ENCODE measurements around the gene RAP1B.

The RAP1B gene

DNA sequence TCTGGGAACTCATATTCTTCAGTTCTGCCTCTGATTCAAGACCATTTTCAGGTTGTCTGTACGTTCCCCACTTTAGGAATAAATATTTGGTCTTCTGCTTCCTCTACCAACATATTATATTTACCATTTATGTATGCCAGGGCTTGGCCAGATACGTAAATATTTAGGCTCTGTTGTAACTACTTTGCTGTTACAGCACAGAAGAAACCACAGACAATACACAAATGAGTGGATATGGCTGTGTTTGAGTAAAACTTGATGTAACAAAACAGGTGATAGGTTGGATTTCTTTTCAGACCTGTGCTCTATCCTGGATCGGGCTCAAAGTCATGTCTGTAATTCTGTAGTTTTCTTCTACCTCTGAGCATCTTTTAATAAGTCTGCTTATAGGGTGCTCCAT lies 37.5 kb downstream of the RAP1B start:
- H3F3A ChIP-seq (ENCODE audit: low read depth): no peaks in the 10 kb centered on the region
- no peak overlapping the region for H3K4me2 ChIP-seq (ENCODE audit: low read depth, low read length, poor library complexity, severe bottlenecking)
- H3K9me2 ChIP-seq (replicated peaks; ENCODE audit: low read depth, low read length): no peaks in the 10 kb centered on the region
- no peaks in the 10 kb centered on the region for H3K27me3 ChIP-seq (ENCODE audit: insufficient read depth, low read length, poor library complexity, severe bottlenecking)
- peaks cover 92% of the 10 kb centered on the region for H3K79me2 ChIP-seq (ENCODE audit: insufficient read depth, low read length)
- no peak overlapping the region for H3K4me3 ChIP-seq (ENCODE audit: low read length, poor library complexity, severe bottlenecking)
- H3K4me1 ChIP-seq (ENCODE audit: insufficient read depth, low read length, poor library complexity, severe bottlenecking): no peaks in the 10 kb centered on the region
- TF ChIP-seq EZH2phosphoT487 (IDR thresholded peaks at IDR 0.05; ENCODE audit: borderline replicate concordance): no peak
- TF ChIP-seq, protein P1, sequence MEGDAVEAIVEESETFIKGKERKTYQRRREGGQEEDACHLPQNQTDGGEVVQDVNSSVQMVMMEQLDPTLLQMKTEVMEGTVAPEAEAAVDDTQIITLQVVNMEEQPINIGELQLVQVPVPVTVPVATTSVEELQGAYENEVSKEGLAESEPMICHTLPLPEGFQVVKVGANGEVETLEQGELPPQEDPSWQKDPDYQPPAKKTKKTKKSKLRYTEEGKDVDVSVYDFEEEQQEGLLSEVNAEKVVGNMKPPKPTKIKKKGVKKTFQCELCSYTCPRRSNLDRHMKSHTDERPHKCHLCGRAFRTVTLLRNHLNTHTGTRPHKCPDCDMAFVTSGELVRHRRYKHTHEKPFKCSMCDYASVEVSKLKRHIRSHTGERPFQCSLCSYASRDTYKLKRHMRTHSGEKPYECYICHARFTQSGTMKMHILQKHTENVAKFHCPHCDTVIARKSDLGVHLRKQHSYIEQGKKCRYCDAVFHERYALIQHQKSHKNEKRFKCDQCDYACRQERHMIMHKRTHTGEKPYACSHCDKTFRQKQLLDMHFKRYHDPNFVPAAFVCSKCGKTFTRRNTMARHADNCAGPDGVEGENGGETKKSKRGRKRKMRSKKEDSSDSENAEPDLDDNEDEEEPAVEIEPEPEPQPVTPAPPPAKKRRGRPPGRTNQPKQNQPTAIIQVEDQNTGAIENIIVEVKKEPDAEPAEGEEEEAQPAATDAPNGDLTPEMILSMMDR (conservative IDR thresholded peaks at IDR 0.05; ENCODE audit: low read length): no peak
- H4K20me1 ChIP-seq (ENCODE audit: insufficient read depth, low read length, poor library complexity, severe bottlenecking): peaks cover 84% of the 10 kb centered on the region
- no peaks in the 10 kb centered on the region for H3K9me3 ChIP-seq (ENCODE audit: insufficient read depth, low read depth, low read length)
- H2AFZ ChIP-seq (ENCODE audit: low read length): no peak overlapping the region
- H3K36me3 ChIP-seq (ENCODE audit: insufficient read depth, low read length): peaks cover 63% of the 10 kb centered on the region; the same call in 1 of the 2 replicates
- no peak overlapping the region for H3K9ac ChIP-seq (ENCODE audit: low read depth, low read length, poor library complexity, severe bottlenecking)

DNA sequence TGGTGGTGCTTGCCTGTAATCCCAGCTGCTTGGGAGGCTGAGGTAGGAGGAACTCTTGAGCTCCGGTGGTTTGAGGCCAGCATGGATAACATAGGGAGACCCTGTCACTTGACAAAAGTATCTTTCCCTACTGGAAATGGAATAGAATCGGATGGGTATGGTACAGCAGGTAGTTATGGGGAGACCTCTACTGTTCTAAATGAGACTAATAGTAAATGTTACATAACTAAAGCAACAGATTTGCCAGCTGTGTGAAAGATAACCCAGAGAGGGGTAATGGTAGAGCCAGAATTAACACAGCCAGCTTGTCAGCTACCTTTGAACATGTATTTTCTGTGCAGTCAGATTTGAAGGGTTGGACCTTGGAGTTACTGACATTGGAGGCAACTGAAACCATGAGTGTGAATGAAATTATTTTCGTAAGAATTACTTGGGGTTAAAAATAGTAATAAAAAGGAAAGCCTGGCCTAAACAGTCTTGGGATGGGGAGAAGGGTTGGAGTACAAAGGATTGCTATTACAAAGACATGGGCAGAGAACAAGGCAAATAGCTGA lies 54.4 kb downstream of the RAP1B start:
- Histone ChIP-seq H2AFZ (ENCODE audit: low read length) (no peak overlapping the region), H3K4me3 (ENCODE audit: low read length, poor library complexity, severe bottlenecking) (no peak overlapping the region), H3K9me2 (replicated peaks; ENCODE audit: low read depth, low read length) (no peaks in the 10 kb centered on the region), H3K4me1 (ENCODE audit: insufficient read depth, low read length, poor library complexity, severe bottlenecking) (peaks cover 61% of the 10 kb centered on the region), H4K20me1 (ENCODE audit: insufficient read depth, low read length, poor library complexity, severe bottlenecking) (no peaks in the 10 kb centered on the region), H3K4me2 (ENCODE audit: low read depth, low read length, poor library complexity, severe bottlenecking) (peak overlapping the region; percentile 62), H3K36me3 (ENCODE audit: insufficient read depth, low read length) (peaks cover 18% of the 10 kb centered on the region), H3K9ac (ENCODE audit: low read depth, low read length, poor library complexity, severe bottlenecking) (peak overlapping the region; percentile 44), H3F3A (ENCODE audit: low read depth) (peaks cover 9% of the 10 kb centered on the region; the same call in 1 of the 2 replicates), H3K9me3 (ENCODE audit: insufficient read depth, low read depth, low read length) (no peaks in the 10 kb centered on the region), H3K27me3 (ENCODE audit: insufficient read depth, low read length, poor library complexity, severe bottlenecking) (no peaks in the 10 kb centered on the region), H3K79me2 (ENCODE audit: insufficient read depth, low read length) (no peaks in the 10 kb centered on the region)
- no peak for TF ChIP-seq EZH2phosphoT487 (IDR thresholded peaks at IDR 0.05; ENCODE audit: borderline replicate concordance)
- TF ChIP-seq, protein P1 (conservative IDR thresholded peaks at IDR 0.05; ENCODE audit: low read length): peak; percentile 30; the same call in 1 of the 2 replicates

DNA sequence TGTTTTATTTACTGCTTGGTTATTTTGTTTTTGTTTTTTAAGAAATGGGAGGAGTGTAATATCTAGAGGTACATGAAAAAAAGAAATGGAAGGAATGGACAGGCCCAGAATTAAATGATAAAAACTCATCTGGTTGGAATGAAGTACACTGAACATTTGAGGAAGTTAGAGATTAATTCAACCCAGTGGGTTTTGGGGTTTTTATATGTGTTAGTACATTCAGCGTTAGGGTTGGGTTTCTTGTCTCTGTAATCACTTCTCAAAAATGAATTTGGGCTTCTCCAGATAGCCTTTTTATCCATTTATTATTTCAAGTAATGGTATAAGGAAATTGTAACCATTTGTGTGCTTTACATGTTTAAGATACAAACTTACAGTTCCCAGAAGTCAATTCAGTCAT lies 56.6 kb downstream of the RAP1B start:
- Histone ChIP-seq H2AFZ (ENCODE audit: low read length) (no peak overlapping the region), H3K4me3 (ENCODE audit: low read length, poor library complexity, severe bottlenecking) (peak overlapping the region; percentile 49), H3K9ac (ENCODE audit: low read depth, low read length, poor library complexity, severe bottlenecking) (peak overlapping the region; percentile 36), H3F3A (ENCODE audit: low read depth) (0 out of 2 replicates have a peak, but pooled peaks cover 2% of the 10 kb centered on the region), H3K9me2 (replicated peaks; ENCODE audit: low read depth, low read length) (no peaks in the 10 kb centered on the region), H3K36me3 (ENCODE audit: insufficient read depth, low read length) (0 out of 2 replicates have a peak, but pooled peaks cover under 1% of the 10 kb centered on the region), H3K4me2 (ENCODE audit: low read depth, low read length, poor library complexity, severe bottlenecking) (peak overlapping the region; percentile 68), H3K4me1 (ENCODE audit: insufficient read depth, low read length, poor library complexity, severe bottlenecking) (peaks cover 66% of the 10 kb centered on the region), H3K79me2 (ENCODE audit: insufficient read depth, low read length) (no peaks in the 10 kb centered on the region), H3K27me3 (ENCODE audit: insufficient read depth, low read length, poor library complexity, severe bottlenecking) (no peaks in the 10 kb centered on the region), H3K9me3 (ENCODE audit: insufficient read depth, low read depth, low read length) (no peaks in the 10 kb centered on the region), H4K20me1 (ENCODE audit: insufficient read depth, low read length, poor library complexity, severe bottlenecking) (no peaks in the 10 kb centered on the region)
- TF ChIP-seq, protein P1 (conservative IDR thresholded peaks at IDR 0.05; ENCODE audit: low read length): no peak
- TF ChIP-seq EZH2phosphoT487 (IDR thresholded peaks at IDR 0.05; ENCODE audit: borderline replicate concordance): no peak

All from Loucy (cell line).